Keratinocyte (primary cell): ENCODE measurements around the gene CPLANE2. TPM values are rescaled to one million over a fixed set of nuclear protein-coding genes. Genes with fewer than 3 reads are reported as not detected.

ENCODE experiments used
- DNase-seq: peaks from one replicate; pipeline ENCODE4 v3.0.0-alpha.2; 2011; ENCODE audit warnings: low read depth, missing footprints, low spot score
- FAIRE-seq: peaks from 2 replicates; lab custom pipeline; 2011; peaks lifted over from hg19 to GRCh38; lab: Jason Lieb, UNC
- H2AFZ ChIP-seq: 2 replicates; pipeline ENCODE4 v1.6.0; 2012; ENCODE audit warnings: low read length, control low read depth, inconsistent platforms; ENCODE audit not compliant: control insufficient read depth
- H3K27ac ChIP-seq: 2 replicates; pipeline ENCODE4 v1.5.1; 2011; ENCODE audit warnings: low read length; ENCODE audit not compliant: control insufficient read depth, insufficient read depth
- H3K27me3 ChIP-seq: 3 replicates; pipeline ENCODE4 v1.6.0; 2011; ENCODE audit warnings: low read length; ENCODE audit not compliant: control insufficient read depth, insufficient read depth; ENCODE audit errors: extremely low read depth
- H3K36me3 ChIP-seq, 2 experiments: 2 replicates in 1 of 2; 3 replicates in 1 of 2; pipeline ENCODE4 v1.5.1; 2011; ENCODE audit warnings: low read length in 2 of 2, mild to moderate bottlenecking in 1 of 2; ENCODE audit not compliant: control insufficient read depth in 2 of 2, insufficient read depth in 2 of 2; ENCODE audit errors: extremely low read depth in 1 of 2
- H3K4me1 ChIP-seq: 3 replicates; pipeline ENCODE4 v1.5.1; 2011; ENCODE audit warnings: low read length; ENCODE audit not compliant: control insufficient read depth, insufficient read depth; ENCODE audit errors: extremely low read depth
- H3K4me2 ChIP-seq: 3 replicates; pipeline ENCODE4 v1.6.0; 2011; ENCODE audit warnings: low read depth, low read length; ENCODE audit not compliant: control insufficient read depth, insufficient read depth; ENCODE audit errors: extremely low read depth
- H3K4me3 ChIP-seq, 3 experiments: fragments of 200-600 bp in 1 of 3; sonication (generic) in 1 of 3; 2 replicates in 2 of 3; 3 replicates in 1 of 3; pipeline ENCODE4 v1.5.1; 2011 to 2016; ENCODE audit warnings: low read length in 3 of 3, mild to moderate bottlenecking in 3 of 3, control low read depth in 2 of 3, inconsistent platforms in 1 of 3, low read depth in 1 of 3, mixed read lengths in 1 of 3, mixed run types in 1 of 3, moderate library complexity in 1 of 3; ENCODE audit not compliant: control insufficient read depth in 2 of 3, insufficient read depth in 2 of 3; ENCODE audit errors: extremely low read depth in 1 of 3
- H3K79me2 ChIP-seq: 2 replicates; pipeline ENCODE4 v1.6.0; 2012; ENCODE audit warnings: low read length; ENCODE audit not compliant: control insufficient read depth, insufficient read depth
- H3K9ac ChIP-seq: 3 replicates; pipeline ENCODE4 v1.6.0; 2011; ENCODE audit warnings: low read length; ENCODE audit not compliant: control insufficient read depth, insufficient read depth; ENCODE audit errors: extremely low read depth
- H3K9me1 ChIP-seq: 3 replicates; pipeline ENCODE4 v1.6.0; 2011; ENCODE audit warnings: low read length; ENCODE audit not compliant: control insufficient read depth, insufficient read depth; ENCODE audit errors: extremely low read depth
- H3K9me3 ChIP-seq: 2 replicates; pipeline ENCODE4 v1.5.1; 2012; ENCODE audit warnings: low read depth, low read length; ENCODE audit not compliant: control insufficient read depth
- H4K20me1 ChIP-seq: 3 replicates; pipeline ENCODE4 v1.6.0; 2011; ENCODE audit warnings: low read length; ENCODE audit not compliant: control insufficient read depth, insufficient read depth; ENCODE audit errors: extremely low read depth
- EZH2 ChIP-seq: IDR thresholded peaks from one replicate; pipeline ENCODE4 v1.6.1; 2012; ENCODE audit warnings: inconsistent platforms, mild to moderate bottlenecking, low read length, moderate library complexity
- dilution Hi-C: fragments of 300-500 bp; cut with MboI; formaldehyde crosslinking; loops from one replicate; pipeline ENCODE4 v1.7.0; 2020; ENCODE audit warnings: low sequenced_read_pairs; ENCODE audit not compliant: extremely low pct_ligation_motif_present
- polyA plus RNA-seq, 5 experiments: library from polyadenylated mRNA; depleted of rRNA in 3 of 5; stranded (reverse) in 3 of 5; stranded (forward) in 1 of 5; unstranded in 1 of 5; fragments of >200 nt; gene quantifications; 1 replicate in 1 of 5; 2 replicates in 3 of 5; 3 replicates in 1 of 5; pipeline versions ENCODE4 v1.2.1 to v1.2.3, GENCODE V29; 2011 to 2012; ENCODE audit warnings: missing spikeins in 2 of 5, low read depth in 1 of 5, low replicate concordance in 1 of 5
- TF ChIP-seq, protein P1 (sequence below), 3 experiments: IDR thresholded peaks in 1 of 3; conservative IDR thresholded peaks in 1 of 3; optimal IDR thresholded peaks in 1 of 3; 2 replicates in 2 of 3; 3 replicates in 1 of 3; pipeline versions ENCODE3 to v1.5.1; 2011; ENCODE audit warnings: low read length in 3 of 3, mild to moderate bottlenecking in 3 of 3, moderate library complexity in 2 of 3, control low read depth in 1 of 3, inconsistent platforms in 1 of 3; ENCODE audit not compliant: insufficient read depth in 2 of 3; ENCODE audit errors: extremely low read depth in 1 of 3

The CPLANE2 gene
- polyA plus RNA-seq, 1 donor (not counting 4 experiments of a cell fraction or from before 2014, with no cell fraction given) = 2.5 TPM

DNA sequence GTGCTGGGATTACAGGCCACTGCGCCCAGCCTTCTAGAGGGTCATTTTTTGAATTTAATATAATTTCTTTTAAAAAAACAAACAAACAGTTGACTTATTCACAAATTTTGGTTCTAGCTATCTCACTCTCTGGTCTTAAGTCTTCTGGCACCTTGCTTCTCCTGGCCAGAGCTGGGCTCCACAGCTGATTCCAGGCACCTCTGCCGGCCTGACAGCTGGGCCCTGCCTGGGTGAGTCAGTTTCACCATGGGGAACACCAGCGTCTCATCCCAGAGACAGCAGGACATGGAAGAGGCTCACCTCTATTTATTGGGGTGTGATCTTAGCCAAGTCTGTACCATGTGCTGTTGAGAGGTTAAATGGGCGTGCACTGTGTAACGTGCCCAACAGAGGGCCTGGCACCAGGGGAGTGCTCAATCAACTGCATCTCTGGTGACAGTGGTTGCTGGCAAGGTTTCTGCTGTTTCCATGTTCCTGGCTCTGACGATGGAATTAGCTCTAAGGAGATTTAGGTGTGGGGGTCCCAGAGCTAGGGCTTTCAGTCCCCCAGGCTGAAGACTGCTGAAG is 956 bp downstream of the CPLANE2 start:
- TF ChIP-seq, protein P1, sequence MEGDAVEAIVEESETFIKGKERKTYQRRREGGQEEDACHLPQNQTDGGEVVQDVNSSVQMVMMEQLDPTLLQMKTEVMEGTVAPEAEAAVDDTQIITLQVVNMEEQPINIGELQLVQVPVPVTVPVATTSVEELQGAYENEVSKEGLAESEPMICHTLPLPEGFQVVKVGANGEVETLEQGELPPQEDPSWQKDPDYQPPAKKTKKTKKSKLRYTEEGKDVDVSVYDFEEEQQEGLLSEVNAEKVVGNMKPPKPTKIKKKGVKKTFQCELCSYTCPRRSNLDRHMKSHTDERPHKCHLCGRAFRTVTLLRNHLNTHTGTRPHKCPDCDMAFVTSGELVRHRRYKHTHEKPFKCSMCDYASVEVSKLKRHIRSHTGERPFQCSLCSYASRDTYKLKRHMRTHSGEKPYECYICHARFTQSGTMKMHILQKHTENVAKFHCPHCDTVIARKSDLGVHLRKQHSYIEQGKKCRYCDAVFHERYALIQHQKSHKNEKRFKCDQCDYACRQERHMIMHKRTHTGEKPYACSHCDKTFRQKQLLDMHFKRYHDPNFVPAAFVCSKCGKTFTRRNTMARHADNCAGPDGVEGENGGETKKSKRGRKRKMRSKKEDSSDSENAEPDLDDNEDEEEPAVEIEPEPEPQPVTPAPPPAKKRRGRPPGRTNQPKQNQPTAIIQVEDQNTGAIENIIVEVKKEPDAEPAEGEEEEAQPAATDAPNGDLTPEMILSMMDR (optimal IDR thresholded peaks at IDR 0.05 in 1 of 3, IDR thresholded peaks at IDR 0.05 in 1 of 3, conservative IDR thresholded peaks at IDR 0.05 in 1 of 3; ENCODE audit: extremely low read depth in 1 of 3, insufficient read depth in 2 of 3, low read length in 3 of 3) = peak; percentile 12 to 37 (median 36)
- TF ChIP-seq EZH2 = no peak
- no peaks in the 10 kb centered on the region for H3K9me1 ChIP-seq
- H3K27me3 ChIP-seq = no peaks in the 10 kb centered on the region
- FAIRE-seq (peak; percentile 69), DNase-seq (peak; percentile 42)
- H3K4me2 ChIP-seq = peak overlapping the region; percentile 62
- dilution Hi-C loops = no loop called here
- H3K36me3 ChIP-seq = peaks cover 0 to 2% of the 10 kb centered on the region in 2 experiments
- H3K4me3 ChIP-seq = peak overlapping the region; percentile 52 to 70 (median 59)
- H3K9me3 ChIP-seq = no peaks in the 10 kb centered on the region
- peak overlapping the region; percentile 74 for H3K9ac ChIP-seq
- peak overlapping the region; percentile 4 for H2AFZ ChIP-seq
- no peaks in the 10 kb centered on the region for H4K20me1 ChIP-seq
- no peak overlapping the region for H3K27ac ChIP-seq
- H3K79me2 ChIP-seq = no peaks in the 10 kb centered on the region
- peaks cover 22% of the 10 kb centered on the region for H3K4me1 ChIP-seq

DNA sequence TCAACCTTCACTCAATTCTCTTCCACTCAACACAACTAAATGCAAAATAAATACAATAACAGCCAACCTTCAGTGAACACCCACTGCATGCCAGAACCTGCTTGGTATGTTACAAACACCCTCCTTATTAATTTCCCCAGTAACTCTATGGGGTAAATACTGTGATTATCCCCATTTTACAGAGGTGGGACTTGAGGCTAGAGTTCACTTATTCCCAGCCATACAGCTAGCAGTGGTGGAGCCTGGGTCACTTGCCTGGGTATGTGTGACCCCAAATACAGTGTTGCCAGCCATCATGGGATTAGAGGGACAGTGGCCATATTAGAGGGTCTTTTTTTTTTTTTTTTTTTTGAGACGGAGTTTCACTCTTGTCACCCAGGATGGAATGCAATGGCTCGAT is 1.6 kb downstream of the CPLANE2 start:
- dilution Hi-C loops = no loop called here
- no peak overlapping the region for H3K4me2 ChIP-seq
- H3K9me1 ChIP-seq = no peaks in the 10 kb centered on the region

More for the DNA sequence above, 1.6 kb downstream of the CPLANE2 start:
- no peak for DNase-seq
- Histone ChIP-seq H3K27me3 (no peaks in the 10 kb centered on the region), H3K9ac (no peak overlapping the region), H3K4me1 (peaks cover 22% of the 10 kb centered on the region), H4K20me1 (no peaks in the 10 kb centered on the region), H3K9me3 (no peaks in the 10 kb centered on the region), H3K79me2 (no peaks in the 10 kb centered on the region), H3K4me3 (no peak overlapping the region), H2AFZ (no peak overlapping the region), H3K27ac (no peak overlapping the region), H3K36me3 (peaks cover 0 to 2% of the 10 kb centered on the region in 2 experiments)
- peak; percentile 34 for FAIRE-seq
- TF ChIP-seq EZH2 = no peak
- TF ChIP-seq, protein P1 (optimal IDR thresholded peaks at IDR 0.05 in 1 of 3, IDR thresholded peaks at IDR 0.05 in 1 of 3, conservative IDR thresholded peaks at IDR 0.05 in 1 of 3; ENCODE audit: extremely low read depth in 1 of 3, insufficient read depth in 2 of 3, low read length in 3 of 3) = no peak
